Measurements from ENCODE around the gene GRM6. TPM values are rescaled to one million over a fixed set of nuclear protein-coding genes. Genes with fewer than 3 reads are reported as not detected.

GRM6 gene
- total RNA-seq, 1 donor from 2014 or later, result not detected

DNA sequence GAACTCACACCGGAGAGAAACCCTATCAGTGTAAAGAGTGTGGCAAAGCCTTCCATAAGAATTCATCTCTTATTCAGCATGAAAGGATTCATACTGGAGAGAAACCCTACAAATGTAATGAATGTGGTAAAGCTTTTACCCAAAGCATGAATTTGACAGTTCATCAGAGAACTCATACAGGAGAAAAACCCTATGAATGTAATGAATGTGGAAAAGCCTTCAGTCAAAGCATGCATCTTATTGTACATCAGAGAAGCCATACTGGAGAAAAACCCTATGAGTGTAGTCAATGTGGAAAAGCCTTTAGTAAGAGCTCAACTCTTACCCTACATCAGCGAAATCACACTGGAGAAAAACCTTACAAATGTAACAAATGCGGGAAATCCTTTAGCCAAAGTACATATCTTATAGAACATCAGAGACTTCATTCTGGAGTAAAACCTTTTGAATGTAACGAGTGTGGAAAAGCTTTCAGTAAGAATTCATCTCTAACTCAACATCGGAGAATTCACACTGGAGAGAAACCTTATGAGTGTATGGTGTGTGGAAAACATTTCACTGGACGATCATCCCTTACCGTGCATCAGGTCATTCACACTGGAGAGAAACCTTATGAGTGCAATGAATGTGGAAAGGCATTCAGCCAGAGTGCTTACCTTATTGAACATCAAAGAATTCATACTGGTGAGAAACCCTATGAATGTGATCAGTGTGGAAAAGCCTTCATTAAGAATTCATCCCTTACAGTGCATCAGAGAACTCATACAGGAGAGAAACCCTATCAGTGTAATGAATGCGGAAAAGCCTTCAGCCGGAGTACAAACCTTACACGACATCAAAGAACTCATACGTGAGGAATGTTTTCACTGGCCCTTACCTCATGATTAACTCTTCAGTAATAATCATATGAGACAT lies 63.0 kb downstream of the GRM6 start:
- Mint-ChIP-seq H3K9me3 (peaks cover 45% of the 10 kb centered on the region), H3K36me3 (ENCODE audit: low read depth) (peaks cover 4% of the 10 kb centered on the region)

More for the DNA sequence above, 63.0 kb downstream of the GRM6 start:
- no peaks in the 10 kb centered on the region for H3K4me1 Mint-ChIP-seq
- H3K27ac Mint-ChIP-seq, result no peak overlapping the region
- no peak for DNase-seq
- intact Hi-C loops (cut with micrococcal nuclease), result no loop called here
- no peak overlapping the region for H3K4me3 Mint-ChIP-seq
- no peaks in the 10 kb centered on the region for H3K27me3 Mint-ChIP-seq

Other genes starting within 250 kb of the GRM6 start
- gene ZNF354B, start 135.4 kb downstream of the GRM6 start, total RNA-seq, result 13.5 and 17.0 TPM in 2 replicates
- 0.33 TPM in 1 of 2 replicates, not detected in the other for gene ZFP2, start 99.4 kb downstream of the GRM6 start, total RNA-seq
- not detected in 2 replicates for gene ZNF454, start 54.1 kb downstream of the GRM6 start, total RNA-seq
- gene ZNF879, start 28.5 kb upstream of the GRM6 start, total RNA-seq, result 2.7 and 3.8 TPM in 2 replicates
- gene ZNF354C, start 65.1 kb upstream of the GRM6 start, total RNA-seq, result 4.0 and 4.5 TPM in 2 replicates

All from activated CD4-positive, alpha-beta T cell treated with anti-CD3 and anti-CD28 coated beads, Interleukin-2, amount 10 ng/mL, durations not matched to agents 24 days and 14 days (primary cell).